Mucosa of descending colon (tissue), 3 donors: ENCODE results near the gene ZNF280D. TPM values are rescaled to one million over a fixed set of nuclear protein-coding genes. Genes with fewer than 3 reads are reported as not detected.
"Not testable (repeated sequence)": the region's sequence is repeated elsewhere in the genome, so short reads cannot be mapped to it uniquely, and the experiment has no call there.

Experiments used
- ATAC-seq: fragments of 200-7000 bp; cut with Tn5 transposase; one replicate; pipeline ENCODE4 v1.9.1; 2020; ENCODE audit warnings: mild to moderate bottlenecking, moderate library complexity
- DNase-seq, 3 donors: peaks; one replicate each; pipeline ENCODE4 v3.0.0-alpha.2; 2020
- H3K36me3 ChIP-seq: fragments of 200-600 bp; one replicate; pipeline ENCODE4 v1.8.0; 2021; ENCODE audit warnings: low read depth, mild to moderate bottlenecking
- H3K4me1 ChIP-seq: fragments of 200-600 bp; one replicate; pipeline ENCODE4 v1.8.0; 2021; ENCODE audit warnings: low read depth, mild to moderate bottlenecking
- H3K4me3 ChIP-seq: fragments of 200-600 bp; one replicate; pipeline ENCODE4 v1.8.0; 2021; ENCODE audit warnings: mild to moderate bottlenecking
- H3K9me3 ChIP-seq: fragments of 200-600 bp; one replicate; pipeline ENCODE4 v1.8.0; 2021; ENCODE audit warnings: mild to moderate bottlenecking
- CTCF ChIP-seq: fragments of 200-600 bp; IDR thresholded peaks from one replicate; pipeline ENCODE4 v1.8.0; 2022; ENCODE audit warnings: antibody characterized with exemption, mild to moderate bottlenecking
- intact Hi-C, 2 donors: fragments of 100-400 bp; cut with DNase I in 1 of 2; cut with micrococcal nuclease in 1 of 2; formaldehyde crosslinking; loops; one replicate each; pipeline versions ENCODE4 v1.11.0 to v1.11.1; 2022; cut with DNase I, micrococcal nuclease
- total RNA-seq, 3 donors: library from RNA; stranded (reverse); fragmentation: NEBNext Ultra II Directional in 2 of 3; extraction: Animal tissue kit (Norgen Biotek cat#: 25700) in 2 of 3; gene quantifications; one replicate each; pipeline versions ENCODE4 v1.2.1 to v1.2.4, GENCODE V29; 2021 to 2023
- donor health status: DM: no; HTN: no; CAD: no; lungs with moderate emphysema.
- donor health status: DM: no; HTN: no; CAD: no.
- donor health status: DM: no; HTN: yes; CAD: no.

The ZNF280D gene
- total RNA-seq, 3 donors from 2014 or later, result 29.6 to 51.0 (median 39.8) TPM

GRCh38 chr15:56715220-56715619, 18.1 kb downstream of the ZNF280D start:
- DNase-seq (no peak), ATAC-seq (no peak)
- Histone ChIP-seq H3K9me3 (no peaks in the 10 kb centered on the region), H3K36me3 (no peaks in the 10 kb centered on the region), H3K4me3 (no peak overlapping the region), H3K4me1 (peaks cover 5% of the 10 kb centered on the region)
- TF ChIP-seq CTCF, result no peak
- intact Hi-C loops, result no loop called here

GRCh38 chr15:56709502-56709901, 23.8 kb downstream of the ZNF280D start:
- H3K36me3 ChIP-seq, H3K4me3 ChIP-seq, DNase-seq, ATAC-seq, H3K4me1 ChIP-seq, H3K9me3 ChIP-seq, intact Hi-C loops: not testable (repeated sequence)

DNA sequence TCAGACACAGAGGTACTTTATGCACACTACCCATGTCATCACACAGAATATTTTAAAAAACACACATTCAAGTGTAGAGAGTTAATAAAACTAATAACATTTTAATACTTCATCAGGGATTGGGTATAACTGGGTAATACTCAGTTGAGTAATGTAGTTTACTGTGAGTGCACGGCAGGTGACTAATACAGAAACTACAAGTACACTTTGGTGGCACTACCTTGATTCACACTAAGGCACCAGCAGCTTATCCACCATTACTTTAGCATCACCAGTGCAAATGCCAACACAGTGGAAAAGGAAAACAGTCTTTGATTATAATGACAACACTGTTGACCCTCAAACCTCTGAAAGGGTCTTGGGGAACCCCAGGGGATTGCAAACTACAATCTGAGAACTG, 33.6 kb downstream of the ZNF280D start:
- no peak for DNase-seq
- intact Hi-C loops, result no loop called here
- Histone ChIP-seq H3K4me3 (no peak overlapping the region), H3K9me3 (no peaks in the 10 kb centered on the region), H3K36me3 (no peaks in the 10 kb centered on the region), H3K4me1 (no peaks in the 10 kb centered on the region)
- no peak for ATAC-seq
- no peak for TF ChIP-seq CTCF

DNA sequence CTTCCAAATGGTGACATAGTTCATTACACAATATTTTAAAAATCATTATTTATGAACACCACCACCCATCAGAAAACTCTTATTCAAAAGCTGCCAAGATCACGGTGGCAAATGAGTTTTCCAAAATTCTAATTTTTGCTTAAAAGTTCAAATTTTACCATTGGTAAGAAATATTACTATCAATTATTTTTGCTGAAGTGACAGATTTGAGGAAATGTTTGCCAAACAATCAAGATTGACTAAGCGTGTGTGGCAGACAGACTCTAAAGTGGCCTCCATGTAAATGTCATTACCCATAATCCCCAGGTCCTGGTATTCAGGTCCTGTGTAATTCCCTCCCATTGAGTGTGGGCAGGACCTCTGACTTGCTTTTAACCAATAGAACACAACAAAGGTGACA, 35.0 kb downstream of the ZNF280D start:
- H3K36me3 ChIP-seq, result no peaks in the 10 kb centered on the region
- DNase-seq (no peak), ATAC-seq (no peak)
- intact Hi-C loops, result no loop called here
- no peak overlapping the region for H3K4me3 ChIP-seq
- no peak for TF ChIP-seq CTCF
- no peaks in the 10 kb centered on the region for H3K9me3 ChIP-seq
- H3K4me1 ChIP-seq, result no peaks in the 10 kb centered on the region

DNA sequence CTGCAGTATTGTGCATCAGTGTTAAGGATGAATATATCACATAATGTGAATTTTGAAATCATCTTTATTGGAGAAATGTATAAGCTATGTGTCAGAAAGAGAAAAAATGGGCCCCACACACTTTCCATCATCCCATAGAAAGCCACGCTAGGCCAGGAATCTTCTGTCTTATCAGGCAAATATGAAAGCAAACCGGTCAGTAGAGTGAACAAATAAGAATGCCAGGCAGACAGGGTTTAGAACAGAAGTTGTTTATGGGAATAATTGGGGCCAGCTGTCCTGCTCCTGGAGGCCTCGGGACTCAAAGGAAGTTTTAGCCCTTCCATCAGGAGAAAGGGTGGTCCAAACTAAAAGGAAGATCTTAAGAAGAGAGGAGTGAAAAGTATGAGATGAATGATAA, 39.5 kb downstream of the ZNF280D start:
- TF ChIP-seq CTCF, result no peak

DNA sequence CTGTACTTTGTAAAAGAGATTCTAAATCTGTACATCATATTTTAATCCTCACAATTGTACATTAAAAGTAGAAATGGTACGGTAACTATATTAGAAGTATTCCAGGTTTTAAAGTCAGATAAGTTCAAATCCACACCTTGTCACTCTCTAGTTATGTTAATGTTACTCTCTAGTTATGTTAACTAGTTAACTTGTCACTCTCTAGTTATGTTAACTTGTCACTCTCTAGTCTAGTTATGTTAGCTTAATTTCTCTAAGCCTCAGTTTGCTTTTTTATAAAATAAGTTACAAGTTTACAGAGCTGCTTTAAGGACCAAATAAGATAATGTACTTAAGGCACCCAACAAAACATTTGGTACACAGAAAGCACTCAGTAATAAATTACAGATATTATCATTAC, 42.6 kb downstream of the ZNF280D start:
- intact Hi-C loops, result no loop called here
- H3K4me1 ChIP-seq, result no peaks in the 10 kb centered on the region
- H3K9me3 ChIP-seq, result no peaks in the 10 kb centered on the region
- H3K4me3 ChIP-seq, result no peak overlapping the region
- DNase-seq, result no peak
- no peak for ATAC-seq
- no peak for TF ChIP-seq CTCF
- H3K36me3 ChIP-seq, result no peaks in the 10 kb centered on the region

More for the DNA sequence above, 39.5 kb downstream of the ZNF280D start:
- intact Hi-C loops, result no loop called here
- Histone ChIP-seq H3K36me3 (no peaks in the 10 kb centered on the region), H3K4me3 (no peak overlapping the region), H3K9me3 (no peaks in the 10 kb centered on the region), H3K4me1 (no peaks in the 10 kb centered on the region)
- DNase-seq, result no peak
- ATAC-seq, result no peak
